Measurements from ENCODE around the gene OST4.

OST4 gene

DNA sequence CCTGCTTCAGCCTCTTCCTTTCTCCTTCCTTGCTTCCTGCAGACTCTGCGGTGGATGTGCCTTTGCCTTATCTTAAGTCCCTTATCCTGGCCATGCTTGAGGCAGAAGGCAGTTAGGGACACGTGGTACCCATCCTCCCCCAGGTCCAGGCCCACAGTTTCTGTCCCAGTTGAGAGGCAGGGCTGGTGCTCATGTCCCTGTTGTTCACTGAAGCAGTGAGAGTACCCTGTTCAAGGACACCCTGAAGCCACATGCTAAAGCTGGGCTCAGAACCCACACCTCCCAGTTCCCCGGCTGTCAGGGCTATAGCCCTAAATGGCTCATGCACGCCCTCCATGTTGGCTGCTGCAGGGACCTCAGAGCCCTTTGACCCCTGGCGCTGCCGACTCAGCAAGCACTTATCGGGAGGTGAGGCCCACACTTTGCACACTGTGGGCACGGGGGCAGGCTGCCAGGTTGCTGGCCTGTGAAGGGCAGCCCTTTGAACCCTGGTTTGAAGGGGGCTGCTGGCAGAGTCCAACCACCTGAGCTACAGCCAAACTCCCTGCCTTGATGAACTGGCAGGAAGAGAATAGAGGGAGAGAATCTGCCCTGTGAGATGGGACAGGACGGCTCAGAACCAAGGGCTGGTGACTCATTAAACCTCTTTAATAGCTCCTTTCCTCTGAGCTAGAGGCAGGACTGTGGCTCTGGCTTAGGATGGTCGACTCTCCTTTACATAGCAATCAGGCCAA, 21.4 kb upstream of the OST4 start:
- no peak for DNase-seq

- no peak for DNase-seq
These were observed 20.6 kb upstream of the OST4 start for GRCh38 chr2:27091746-27092695.

GRCh38 chr2:27089111-27089954, 17.9 kb upstream of the OST4 start:
- DNase-seq: no peak

DNA sequence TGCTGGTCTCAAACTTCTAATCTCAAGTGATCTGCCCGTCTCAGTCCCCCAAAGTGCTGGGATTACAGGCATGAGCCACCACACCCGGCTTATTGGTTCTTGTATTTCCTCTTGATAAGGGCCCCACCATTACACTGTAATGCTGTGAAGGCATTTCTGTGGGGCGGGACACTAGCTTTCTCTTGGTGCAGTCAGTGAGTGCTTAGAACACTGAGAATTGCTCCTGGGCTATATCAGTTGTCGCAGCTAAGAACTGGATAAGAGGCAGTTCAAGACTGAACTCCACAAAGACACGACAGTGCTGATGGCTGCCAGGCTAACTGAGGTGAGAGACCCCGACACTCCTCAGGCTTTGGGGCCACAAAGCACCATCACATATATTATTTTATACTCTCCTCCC, 17.2 kb upstream of the OST4 start:
- DNase-seq: no peak

GRCh38 chr2:27087823-27088410, 16.5 kb upstream of the OST4 start:
- no peak for DNase-seq

- no peak for DNase-seq
These were observed 15.5 kb upstream of the OST4 start, which contains the start of gene KHK for GRCh38 chr2:27086724-27087593. Gene KHK, plus strand, starts transcription at chr2:27086772. Its CDS starts 488 bp downstream, at chr2:27087260.

DNA sequence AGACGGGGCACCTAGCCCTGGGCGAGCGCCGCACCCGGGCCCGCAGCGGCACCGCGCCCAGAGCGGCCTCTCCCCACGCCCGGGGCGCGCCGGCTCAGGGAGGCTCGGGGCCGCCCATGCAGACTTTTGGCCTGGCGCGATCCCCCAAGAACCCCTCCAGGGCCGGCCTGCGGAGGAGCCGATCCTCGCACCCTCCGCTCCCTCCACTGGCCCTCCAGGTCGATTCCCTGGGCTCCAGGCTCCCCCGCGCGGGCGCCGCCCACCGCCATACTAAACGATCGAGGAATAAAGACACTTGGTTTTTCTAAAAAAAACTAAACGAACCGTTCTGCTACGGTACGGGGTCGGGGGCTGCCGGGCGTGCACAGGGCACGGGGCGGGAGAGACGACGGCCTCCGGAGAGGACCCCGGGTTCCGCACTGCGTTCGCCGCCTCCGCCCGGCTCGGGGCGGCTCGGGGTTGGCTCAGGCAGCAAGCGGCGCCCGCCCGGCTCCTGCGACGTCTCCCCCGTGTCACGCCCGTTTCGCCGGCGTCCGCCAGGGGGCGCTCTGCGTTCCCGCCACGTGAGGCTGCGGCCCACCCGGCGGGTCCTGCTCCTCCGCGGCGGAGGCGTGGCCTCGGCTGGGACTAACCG, 14.8 kb upstream of the OST4 start:
- peak; percentile 96 for DNase-seq

- peak; percentile 18 for DNase-seq
These were observed 14.2 kb upstream of the OST4 start for GRCh38 chr2:27085673-27086089.

DNA sequence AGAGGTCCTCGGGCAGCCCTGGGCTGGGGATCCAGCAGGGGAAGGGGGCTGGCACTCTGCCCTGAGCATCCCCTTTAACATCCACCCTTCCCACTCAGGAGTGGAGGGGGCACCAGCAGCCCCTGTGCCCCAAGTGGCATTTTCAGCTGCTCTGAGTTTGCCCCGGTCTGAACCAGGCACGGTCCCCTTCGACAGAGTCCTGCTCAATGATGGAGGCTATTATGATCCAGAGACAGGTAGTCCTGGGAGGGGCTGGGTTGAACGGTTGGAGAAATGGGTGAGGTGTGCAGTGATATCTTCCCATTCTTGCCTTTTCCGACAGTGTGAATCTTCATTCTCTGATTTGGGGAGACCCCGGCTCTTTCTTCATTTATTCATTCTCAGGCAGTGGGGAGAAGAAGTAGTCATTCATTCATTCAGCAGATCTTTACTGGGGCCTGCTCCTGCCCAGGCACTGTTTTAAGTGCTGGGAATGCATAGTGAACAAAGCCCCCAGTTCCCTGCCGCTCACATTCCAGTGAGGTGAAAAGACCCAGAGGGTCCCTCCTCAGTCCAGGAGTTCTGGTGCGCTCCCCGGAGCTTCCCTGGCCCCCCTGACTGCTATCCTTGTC, 13.7 kb upstream of the OST4 start:
- DNase-seq: no peak

DNA sequence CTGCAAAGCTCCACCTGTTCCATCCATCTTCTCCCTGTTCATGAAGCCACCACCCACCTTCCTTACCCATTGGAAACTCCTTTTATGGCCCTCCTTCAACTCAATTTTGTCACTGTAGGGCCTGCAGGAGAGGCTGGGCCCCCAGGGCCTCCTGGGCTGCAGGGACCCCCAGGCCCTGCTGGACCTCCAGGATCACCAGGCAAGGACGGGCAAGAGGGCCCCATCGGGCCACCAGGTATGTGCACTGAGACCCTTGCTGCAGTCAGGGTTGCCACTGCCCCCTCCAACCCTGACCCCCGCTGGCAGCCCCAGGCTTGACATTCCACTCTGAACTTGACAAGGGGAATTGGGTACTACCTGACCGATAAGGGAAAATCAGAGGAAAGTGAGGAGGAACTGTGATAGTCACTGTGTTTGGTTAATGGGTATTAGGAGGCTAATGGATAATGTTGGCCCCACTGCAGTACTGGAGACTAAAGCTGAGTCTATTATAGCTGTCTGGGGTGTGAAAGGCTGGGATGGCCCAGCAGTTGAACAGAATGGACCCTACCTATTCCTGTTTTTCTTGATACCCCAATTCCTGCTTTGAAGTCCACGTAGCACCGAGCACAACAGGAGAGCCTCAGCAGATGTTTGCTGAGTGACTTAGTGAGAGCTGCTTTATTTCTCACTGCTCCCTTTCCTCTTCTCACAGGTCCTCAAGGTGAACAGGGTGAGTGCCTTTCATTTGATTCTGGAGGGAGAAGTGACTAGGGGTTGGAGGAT, 13.0 kb upstream of the OST4 start:
- no peak for DNase-seq

DNA sequence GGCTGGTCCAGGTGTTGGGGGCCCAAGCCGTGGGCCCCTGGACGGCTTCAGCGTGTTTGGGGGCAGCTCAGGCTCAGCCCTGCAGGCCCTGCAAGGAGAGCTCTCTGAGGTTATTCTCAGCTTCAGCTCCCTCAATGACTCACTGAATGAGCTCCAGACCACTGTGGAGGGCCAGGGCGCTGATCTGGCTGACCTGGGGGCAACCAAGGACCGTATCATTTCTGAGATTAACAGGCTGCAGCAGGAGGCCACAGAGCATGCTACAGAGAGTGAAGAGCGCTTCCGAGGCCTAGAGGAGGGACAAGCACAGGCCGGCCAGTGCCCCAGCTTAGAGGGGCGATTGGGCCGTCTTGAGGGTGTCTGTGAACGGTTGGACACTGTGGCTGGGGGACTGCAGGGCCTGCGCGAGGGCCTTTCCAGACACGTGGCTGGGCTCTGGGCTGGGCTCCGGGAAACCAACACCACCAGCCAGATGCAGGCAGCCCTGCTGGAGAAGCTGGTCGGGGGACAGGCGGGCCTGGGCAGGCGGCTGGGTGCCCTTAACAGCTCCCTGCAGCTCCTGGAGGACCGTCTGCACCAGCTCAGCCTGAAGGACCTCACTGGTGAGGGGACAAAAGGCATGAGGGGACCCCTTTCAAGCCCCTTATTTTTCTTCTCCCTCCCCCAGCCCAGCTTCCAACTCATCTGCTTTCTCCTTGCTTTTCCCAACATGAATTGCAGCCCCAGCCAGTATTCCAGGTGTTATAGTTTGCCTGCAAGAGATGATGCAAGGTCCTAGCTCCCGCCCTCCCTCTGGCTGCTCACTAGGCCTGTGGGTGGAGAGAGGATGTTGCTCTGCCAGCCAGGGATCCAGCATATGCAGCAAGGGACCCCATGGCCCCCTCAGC, 12.2 kb upstream of the OST4 start:
- no peak for DNase-seq

GRCh38 chr2:27082773-27083409, 11.4 kb upstream of the OST4 start:
- no peak for DNase-seq

- no peak for DNase-seq
These were observed 10.7 kb upstream of the OST4 start for GRCh38 chr2:27081984-27082772.

GRCh38 chr2:27080603-27080936, 9.1 kb upstream of the OST4 start:
- no peak for DNase-seq

DNA sequence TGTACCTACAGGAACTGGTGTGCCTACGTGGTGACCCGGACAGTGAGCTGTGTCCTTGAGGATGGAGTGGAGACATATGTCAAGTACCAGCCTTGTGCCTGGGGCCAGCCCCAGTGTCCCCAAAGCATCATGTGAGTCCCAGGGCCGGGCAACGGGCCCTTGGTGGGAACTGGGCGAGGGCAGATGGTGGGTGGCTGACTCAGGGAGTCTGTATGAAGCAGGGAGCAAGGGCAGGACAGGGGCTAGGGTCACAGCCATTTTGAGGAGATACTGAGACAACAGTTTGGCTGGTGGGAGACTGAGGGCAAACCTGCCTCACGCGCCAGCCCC, 8.7 kb upstream of the OST4 start:
- DNase-seq: no peak

GRCh38 chr2:27079233-27080139, 8.0 kb upstream of the OST4 start:
- DNase-seq: no peak

Data from CD4-positive, alpha-beta T cell treated with Interleukin-4 for 4 hours (primary cell).